ENCODE results near the gene RALGPS1.

RALGPS1 gene

GRCh38 chr9:127216210-127216887 lies 301.8 kb downstream of the RALGPS1 start:
- ChIA-PET CTCF (interaction anchor here (1.0 to 3.8 kb wide), 5 partner anchors 7 to 176 kb away, joined by 3 to 20 read pairs (median 3); no protein-coding TSS in a partner anchor), POLR2A (no interaction called here)
- no peaks in the 10 kb centered on the region for H3K9me3 ChIP-seq (ENCODE audit: control extremely low read depth in 1 of 5, control insufficient read depth in 4 of 5, insufficient read depth in 2 of 5, low read depth in 1 of 5, low read length in 4 of 5)
- H3K27ac ChIP-seq (ENCODE audit: insufficient read depth in 1 of 2, low read depth in 1 of 2, low read length in 2 of 2, poor library complexity in 1 of 2, severe bottlenecking in 2 of 2), result no peak overlapping the region
- no peak for DNase-seq
- no peaks in the 10 kb centered on the region for H3K36me3 ChIP-seq (ENCODE audit: control insufficient read depth in 4 of 4, insufficient read depth in 4 of 4, low read length in 3 of 4)
- no peaks in the 10 kb centered on the region for H3K4me1 ChIP-seq (ENCODE audit: control extremely low read depth in 1 of 4, control insufficient read depth in 4 of 4, insufficient read depth in 4 of 4, low read length in 3 of 4)
- peaks cover 0 to 3% (median 0%) of the 10 kb centered on the region in 5 experiments for H3K27me3 ChIP-seq (replicated peaks in 2 of 5; ENCODE audit: control insufficient read depth in 4 of 5, insufficient read depth in 5 of 5, low read length in 4 of 5)
- 96% methylated on average over 7 of the region's 7 CpGs for WGBS (ENCODE audit: insufficient coverage)
- H3K4me3 ChIP-seq (ENCODE audit: control insufficient read depth in 1 of 7, extremely low read depth in 1 of 7, insufficient read depth in 4 of 7, low read depth in 2 of 7, low read length in 6 of 7), result no peak overlapping the region

GRCh38 chr9:127216888-127217217 lies 302.3 kb downstream of the RALGPS1 start:
- H3K4me1 ChIP-seq (ENCODE audit: control extremely low read depth in 1 of 4, control insufficient read depth in 4 of 4, insufficient read depth in 4 of 4, low read length in 3 of 4), result peaks cover 0 to 3% (median 1%) of the 10 kb centered on the region in 4 experiments
- no peak for DNase-seq
- no peak overlapping the region for H3K4me3 ChIP-seq (ENCODE audit: control insufficient read depth in 1 of 7, extremely low read depth in 1 of 7, insufficient read depth in 4 of 7, low read depth in 2 of 7, low read length in 6 of 7)
- H3K27ac ChIP-seq (ENCODE audit: insufficient read depth in 1 of 2, low read depth in 1 of 2, low read length in 2 of 2, poor library complexity in 1 of 2, severe bottlenecking in 2 of 2), result no peak overlapping the region
- H3K27me3 ChIP-seq (replicated peaks in 2 of 5; ENCODE audit: control insufficient read depth in 4 of 5, insufficient read depth in 5 of 5, low read length in 4 of 5), result peaks cover 0 to 5% (median 0%) of the 10 kb centered on the region in 5 experiments
- CTCF ChIA-PET, result interaction anchor here (1.0 kb wide), 2 partner anchors 17 to 176 kb away, joined by 3 read pairs; no protein-coding TSS in a partner anchor
- 91% methylated on average over 5 of the region's 5 CpGs for WGBS (ENCODE audit: insufficient coverage)
- POLR2A ChIA-PET, result no interaction called here
- H3K9me3 ChIP-seq (ENCODE audit: control extremely low read depth in 1 of 5, control insufficient read depth in 4 of 5, insufficient read depth in 2 of 5, low read depth in 1 of 5, low read length in 4 of 5), result no peaks in the 10 kb centered on the region
- H3K36me3 ChIP-seq (ENCODE audit: control insufficient read depth in 4 of 4, insufficient read depth in 4 of 4, low read length in 3 of 4), result no peaks in the 10 kb centered on the region

GRCh38 chr9:127218818-127219217 lies 304.2 kb downstream of the RALGPS1 start:
- Histone ChIP-seq H3K36me3 (ENCODE audit: control insufficient read depth in 4 of 4, insufficient read depth in 4 of 4, low read length in 3 of 4) (no peaks in the 10 kb centered on the region), H3K27me3 (replicated peaks in 2 of 5; ENCODE audit: control insufficient read depth in 4 of 5, insufficient read depth in 5 of 5, low read length in 4 of 5) (peaks cover 0 to 8% (median 7%) of the 10 kb centered on the region in 5 experiments), H3K4me3 (ENCODE audit: control insufficient read depth in 1 of 7, extremely low read depth in 1 of 7, insufficient read depth in 4 of 7, low read depth in 2 of 7, low read length in 6 of 7) (no peak overlapping the region), H3K27ac (ENCODE audit: insufficient read depth in 1 of 2, low read depth in 1 of 2, low read length in 2 of 2, poor library complexity in 1 of 2, severe bottlenecking in 2 of 2) (no peak overlapping the region), H3K9me3 (ENCODE audit: control extremely low read depth in 1 of 5, control insufficient read depth in 4 of 5, insufficient read depth in 2 of 5, low read depth in 1 of 5, low read length in 4 of 5) (no peaks in the 10 kb centered on the region), H3K4me1 (ENCODE audit: control extremely low read depth in 1 of 4, control insufficient read depth in 4 of 4, insufficient read depth in 4 of 4, low read length in 3 of 4) (peaks cover 0 to 6% (median 3%) of the 10 kb centered on the region in 4 experiments)
- 99% methylated on average over 10 of the region's 10 CpGs for WGBS (ENCODE audit: insufficient coverage)
- no peak for DNase-seq
- CTCF ChIA-PET, result no interaction called here
- POLR2A ChIA-PET, result no interaction called here

- Histone ChIP-seq H3K36me3 (ENCODE audit: control insufficient read depth in 4 of 4, insufficient read depth in 4 of 4, low read length in 3 of 4) (no peaks in the 10 kb centered on the region), H3K4me1 (ENCODE audit: control extremely low read depth in 1 of 4, control insufficient read depth in 4 of 4, insufficient read depth in 4 of 4, low read length in 3 of 4) (peaks cover 0 to 13% (median 9%) of the 10 kb centered on the region in 4 experiments), H3K4me3 (ENCODE audit: control insufficient read depth in 1 of 7, extremely low read depth in 1 of 7, insufficient read depth in 4 of 7, low read depth in 2 of 7, low read length in 6 of 7) (no peak overlapping the region), H3K27ac (ENCODE audit: insufficient read depth in 1 of 2, low read depth in 1 of 2, low read length in 2 of 2, poor library complexity in 1 of 2, severe bottlenecking in 2 of 2) (no peak overlapping the region), H3K27me3 (replicated peaks in 2 of 5; ENCODE audit: control insufficient read depth in 4 of 5, insufficient read depth in 5 of 5, low read length in 4 of 5) (peaks cover 0 to 11% (median 7%) of the 10 kb centered on the region in 5 experiments), H3K9me3 (ENCODE audit: control extremely low read depth in 1 of 5, control insufficient read depth in 4 of 5, insufficient read depth in 2 of 5, low read depth in 1 of 5, low read length in 4 of 5) (no peaks in the 10 kb centered on the region)
- ChIA-PET CTCF (interaction anchor here (0.8 kb wide), 1 partner anchor 179 kb away, joined by 3 read pairs; no protein-coding TSS in a partner anchor), POLR2A (no interaction called here)
- WGBS (ENCODE audit: insufficient coverage), result 96% methylated on average over 3 of the region's 6 CpGs
- DNase-seq, result no peak
Measured at GRCh38 chr9:127219520-127219919, 304.9 kb downstream of the RALGPS1 start.

GRCh38 chr9:127221695-127222094 lies 307.1 kb downstream of the RALGPS1 start:
- WGBS (ENCODE audit: insufficient coverage), result 38% methylated on average over 2 of the region's 2 CpGs
- Histone ChIP-seq H3K27ac (ENCODE audit: insufficient read depth in 1 of 2, low read depth in 1 of 2, low read length in 2 of 2, poor library complexity in 1 of 2, severe bottlenecking in 2 of 2) (no peak overlapping the region), H3K9me3 (ENCODE audit: control extremely low read depth in 1 of 5, control insufficient read depth in 4 of 5, insufficient read depth in 2 of 5, low read depth in 1 of 5, low read length in 4 of 5) (no peaks in the 10 kb centered on the region), H3K4me3 (ENCODE audit: control insufficient read depth in 1 of 7, extremely low read depth in 1 of 7, insufficient read depth in 4 of 7, low read depth in 2 of 7, low read length in 6 of 7) (no peak overlapping the region), H3K36me3 (ENCODE audit: control insufficient read depth in 4 of 4, insufficient read depth in 4 of 4, low read length in 3 of 4) (no peaks in the 10 kb centered on the region), H3K27me3 (replicated peaks in 2 of 5; ENCODE audit: control insufficient read depth in 4 of 5, insufficient read depth in 5 of 5, low read length in 4 of 5) (peaks cover 0 to 21% (median 7%) of the 10 kb centered on the region in 5 experiments), H3K4me1 (ENCODE audit: control extremely low read depth in 1 of 4, control insufficient read depth in 4 of 4, insufficient read depth in 4 of 4, low read length in 3 of 4) (peaks cover 0 to 23% (median 19%) of the 10 kb centered on the region in 4 experiments)
- ChIA-PET POLR2A (no interaction called here), CTCF (no interaction called here)
- DNase-seq, result peak in 1 of 3 donors; percentile 21

GRCh38 chr9:127222388-127223095 lies 308.0 kb downstream of the RALGPS1 start:
- no peak overlapping the region for H3K4me3 ChIP-seq (ENCODE audit: control insufficient read depth in 1 of 7, extremely low read depth in 1 of 7, insufficient read depth in 4 of 7, low read depth in 2 of 7, low read length in 6 of 7)
- H3K27ac ChIP-seq (ENCODE audit: insufficient read depth in 1 of 2, low read depth in 1 of 2, low read length in 2 of 2, poor library complexity in 1 of 2, severe bottlenecking in 2 of 2), result no peak overlapping the region
- WGBS (ENCODE audit: insufficient coverage), result 94% methylated on average over 4 of the region's 15 CpGs
- peaks cover 0 to 23% (median 19%) of the 10 kb centered on the region in 4 experiments for H3K4me1 ChIP-seq (ENCODE audit: control extremely low read depth in 1 of 4, control insufficient read depth in 4 of 4, insufficient read depth in 4 of 4, low read length in 3 of 4)
- peaks cover 1 to 28% (median 7%) of the 10 kb centered on the region in 5 experiments for H3K27me3 ChIP-seq (replicated peaks in 2 of 5; ENCODE audit: control insufficient read depth in 4 of 5, insufficient read depth in 5 of 5, low read length in 4 of 5)
- POLR2A ChIA-PET, result no interaction called here
- no peak for DNase-seq
- no peaks in the 10 kb centered on the region for H3K36me3 ChIP-seq (ENCODE audit: control insufficient read depth in 4 of 4, insufficient read depth in 4 of 4, low read length in 3 of 4)
- no peaks in the 10 kb centered on the region for H3K9me3 ChIP-seq (ENCODE audit: control extremely low read depth in 1 of 5, control insufficient read depth in 4 of 5, insufficient read depth in 2 of 5, low read depth in 1 of 5, low read length in 4 of 5)
- CTCF ChIA-PET, result interaction anchor here (2.5 kb wide), 1 partner anchor 8 kb away, joined by 20 read pairs; no protein-coding TSS in a partner anchor

GRCh38 chr9:127223266-127223665 lies 308.7 kb downstream of the RALGPS1 start:
- H3K4me1 ChIP-seq (ENCODE audit: control extremely low read depth in 1 of 4, control insufficient read depth in 4 of 4, insufficient read depth in 4 of 4, low read length in 3 of 4), result peaks cover 0 to 23% (median 19%) of the 10 kb centered on the region in 4 experiments
- no peaks in the 10 kb centered on the region for H3K36me3 ChIP-seq (ENCODE audit: control insufficient read depth in 4 of 4, insufficient read depth in 4 of 4, low read length in 3 of 4)
- DNase-seq, result no peak
- H3K27me3 ChIP-seq (replicated peaks in 2 of 5; ENCODE audit: control insufficient read depth in 4 of 5, insufficient read depth in 5 of 5, low read length in 4 of 5), result peaks cover 3 to 31% (median 7%) of the 10 kb centered on the region in 5 experiments
- H3K9me3 ChIP-seq (ENCODE audit: control extremely low read depth in 1 of 5, control insufficient read depth in 4 of 5, insufficient read depth in 2 of 5, low read depth in 1 of 5, low read length in 4 of 5), result no peaks in the 10 kb centered on the region
- ChIA-PET POLR2A (no interaction called here), CTCF (interaction anchor here (2.5 kb wide), 1 partner anchor 9 kb away, joined by 20 read pairs; no protein-coding TSS in a partner anchor)
- H3K4me3 ChIP-seq (ENCODE audit: control insufficient read depth in 1 of 7, extremely low read depth in 1 of 7, insufficient read depth in 4 of 7, low read depth in 2 of 7, low read length in 6 of 7), result no peak overlapping the region
- WGBS (ENCODE audit: insufficient coverage), result 85% methylated on average over 3 of the region's 4 CpGs
- H3K27ac ChIP-seq (ENCODE audit: insufficient read depth in 1 of 2, low read depth in 1 of 2, low read length in 2 of 2, poor library complexity in 1 of 2, severe bottlenecking in 2 of 2), result no peak overlapping the region
